Neural crest cell (in vitro differentiated cells): ENCODE results near the gene EML1. TPM values are rescaled to one million over a fixed set of nuclear protein-coding genes. Genes with fewer than 3 reads are reported as not detected.
A peak's percentile ranks its signal among the peaks of the same experiment; 100 is the strongest.

Experiments used
- DNase-seq: peaks from one replicate; pipeline ENCODE4 v3.0.0; 2021; ENCODE audit warnings: low read depth, mixed read lengths, low spot score
- H3K27ac Mint-ChIP-seq: one replicate; pipeline ENCODE4 v1.8.0; 2021; ENCODE audit warnings: mild to moderate bottlenecking, mixed read lengths; ENCODE audit not compliant: unreplicated experiment
- H3K27me3 Mint-ChIP-seq: 2 replicates; pipeline ENCODE4 v1.8.0; 2021; ENCODE audit warnings: low read depth, mild to moderate bottlenecking, mixed read lengths
- H3K36me3 Mint-ChIP-seq: 2 replicates; pipeline ENCODE4 v1.8.0; 2021; ENCODE audit warnings: low read depth, mild to moderate bottlenecking, mixed read lengths
- H3K4me1 Mint-ChIP-seq: 2 replicates; pipeline ENCODE4 v1.8.0; 2021; ENCODE audit warnings: mixed read lengths
- H3K4me3 Mint-ChIP-seq: one replicate; pipeline ENCODE4 v1.8.0; 2021; ENCODE audit warnings: mild to moderate bottlenecking, mixed read lengths
- H3K9me3 Mint-ChIP-seq: 2 replicates; pipeline ENCODE4 v1.8.0; 2021; ENCODE audit warnings: mixed read lengths
- CTCF ChIP-seq: fragments of 200-600 bp; sonication (generic); conservative IDR thresholded peaks from 2 replicates; pipeline ENCODE4 v1.5.0; 2021; ENCODE audit warnings: antibody characterized with exemption, mild to moderate bottlenecking
- total RNA-seq: library from RNA; stranded (reverse); gene quantifications from 2 replicates; pipeline ENCODE4 v1.2.1, GENCODE V29; 2021

The EML1 gene
- total RNA-seq, 1 donor from 2014 or later = 40.1 TPM

DNA sequence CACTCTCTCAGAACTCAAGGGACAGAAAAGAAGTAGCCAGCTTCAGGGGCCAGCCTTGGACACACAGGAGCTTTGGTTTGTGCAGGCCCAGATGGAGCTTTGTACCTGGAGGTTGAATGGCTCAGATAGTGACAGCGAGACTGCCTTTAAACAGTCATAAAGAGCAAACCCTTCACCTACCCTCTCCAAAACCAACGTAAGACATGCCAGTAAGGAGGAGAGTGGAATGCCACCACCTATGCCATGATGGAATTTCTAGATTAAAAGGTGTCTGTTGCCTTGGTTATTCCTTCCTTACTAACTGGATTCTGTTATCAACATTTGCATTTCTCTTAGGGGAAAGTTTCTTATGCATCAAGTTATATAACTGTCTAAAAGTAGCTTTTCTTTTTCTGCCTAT lies 98.1 kb downstream of the EML1 start:
- no peaks in the 10 kb centered on the region for H3K36me3 Mint-ChIP-seq
- no peak overlapping the region for H3K27ac Mint-ChIP-seq
- no peak for TF ChIP-seq CTCF
- H3K9me3 Mint-ChIP-seq = no peaks in the 10 kb centered on the region
- H3K4me1 Mint-ChIP-seq = peaks cover 32% of the 10 kb centered on the region
- H3K27me3 Mint-ChIP-seq = no peaks in the 10 kb centered on the region
- H3K4me3 Mint-ChIP-seq = no peak overlapping the region
- no peak for DNase-seq

GRCh38 chr14:99891900-99892299 lies 98.7 kb downstream of the EML1 start:
- Mint-ChIP-seq H3K4me3 (no peak overlapping the region), H3K9me3 (no peaks in the 10 kb centered on the region), H3K4me1 (peaks cover 32% of the 10 kb centered on the region), H3K27me3 (no peaks in the 10 kb centered on the region), H3K27ac (no peak overlapping the region), H3K36me3 (peaks cover under 1% of the 10 kb centered on the region)
- no peak for DNase-seq
- TF ChIP-seq CTCF = no peak

DNA sequence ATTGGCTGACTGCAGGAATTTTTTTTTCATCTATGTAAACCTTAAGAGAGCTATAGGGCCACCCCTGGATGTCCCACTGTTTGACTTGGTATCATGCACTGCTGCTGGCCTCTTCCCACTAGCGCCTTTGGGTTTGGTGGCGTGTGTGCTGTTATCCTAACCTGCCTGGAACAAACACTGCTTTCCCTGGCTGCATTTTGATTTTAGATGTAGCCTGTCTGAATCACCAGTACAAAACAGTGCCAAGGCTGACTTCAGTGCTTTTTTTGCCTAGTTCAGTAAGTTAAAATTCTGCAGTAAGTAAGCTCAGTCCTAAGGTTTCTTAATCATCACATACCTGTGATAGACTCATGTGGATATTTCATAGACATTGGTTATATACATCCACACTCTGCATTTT lies 99.2 kb downstream of the EML1 start:
- H3K27ac Mint-ChIP-seq = no peak overlapping the region
- peaks cover 3% of the 10 kb centered on the region for H3K36me3 Mint-ChIP-seq
- no peak for DNase-seq
- H3K4me3 Mint-ChIP-seq = no peak overlapping the region
- TF ChIP-seq CTCF = no peak
- peaks cover 32% of the 10 kb centered on the region for H3K4me1 Mint-ChIP-seq
- no peaks in the 10 kb centered on the region for H3K9me3 Mint-ChIP-seq
- H3K27me3 Mint-ChIP-seq = no peaks in the 10 kb centered on the region

DNA sequence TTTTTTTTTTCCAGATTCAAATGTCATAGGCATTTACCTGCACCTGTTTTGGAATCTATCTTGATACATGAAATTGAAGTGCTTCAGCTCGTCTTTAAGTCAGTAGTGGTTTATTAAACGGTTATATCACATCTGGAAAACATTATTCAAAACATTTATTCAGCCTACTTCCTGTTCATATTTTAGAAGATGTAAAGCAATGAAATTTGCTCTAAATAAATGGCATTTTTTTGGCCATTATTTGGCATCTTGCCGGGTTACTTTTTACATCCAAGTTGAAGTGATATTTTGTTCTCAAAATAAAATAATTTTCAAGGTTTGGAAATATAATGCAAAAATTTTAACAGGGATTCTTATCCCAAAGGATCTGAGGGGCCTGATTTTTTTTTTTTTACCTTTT lies 103.1 kb downstream of the EML1 start:
- no peak for DNase-seq
- Mint-ChIP-seq H3K27me3 (no peaks in the 10 kb centered on the region), H3K4me3 (no peak overlapping the region), H3K36me3 (peaks cover 16% of the 10 kb centered on the region), H3K27ac (no peak overlapping the region), H3K9me3 (no peaks in the 10 kb centered on the region), H3K4me1 (peaks cover 8% of the 10 kb centered on the region)
- TF ChIP-seq CTCF = no peak

GRCh38 chr14:99899578-99900178 lies 106.5 kb downstream of the EML1 start:
- H3K27ac Mint-ChIP-seq = no peak overlapping the region
- TF ChIP-seq CTCF = peak; percentile 79
- H3K27me3 Mint-ChIP-seq = no peaks in the 10 kb centered on the region
- H3K36me3 Mint-ChIP-seq = peaks cover 42% of the 10 kb centered on the region
- no peaks in the 10 kb centered on the region for H3K4me1 Mint-ChIP-seq
- DNase-seq = no peak
- peaks cover 6% of the 10 kb centered on the region for H3K9me3 Mint-ChIP-seq
- H3K4me3 Mint-ChIP-seq = no peak overlapping the region
